ENCODE measurements around the gene IFT22. TPM values are rescaled to one million over a fixed set of nuclear protein-coding genes. Genes with fewer than 3 reads are reported as not detected.

Gene IFT22
- total and polyA plus RNA-seq, 10 donors: 5.5 to 11.0 (median 6.8) TPM

DNA sequence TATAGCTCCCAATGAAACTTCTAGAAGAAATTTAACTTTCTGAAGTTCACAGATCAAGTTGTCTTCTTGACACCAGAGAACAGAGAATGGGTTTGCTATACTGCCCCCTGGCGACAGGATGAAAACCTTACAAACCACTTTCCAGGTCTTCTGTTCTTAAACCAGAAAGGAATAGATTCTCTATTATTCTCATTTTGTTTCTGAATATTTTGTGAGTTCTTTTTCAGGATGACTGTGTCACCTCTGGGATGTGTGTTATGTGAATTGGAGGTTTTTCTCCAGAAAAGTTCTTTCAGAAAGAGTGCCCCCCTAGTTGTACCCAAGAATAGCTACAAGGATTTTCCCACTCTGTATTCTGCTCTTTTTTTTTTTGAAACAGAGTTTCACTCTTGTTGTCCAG is 6.3 kb downstream of the IFT22 start:
- H3K4me3 ChIP-seq: no peak overlapping the region
- H3K36me3 ChIP-seq: peaks cover 0 to 29% (median 3%) of the 10 kb centered on the region in 6 donors
- no peak overlapping the region for H3K27ac ChIP-seq
- 0 to 4% (median 2%) methylated on average over 1 of the region's 1 CpG for WGBS, 5 donors
- TF ChIP-seq POLR2A (IDR thresholded peaks at IDR 0.05): no peak
- TF ChIP-seq, protein P1, sequence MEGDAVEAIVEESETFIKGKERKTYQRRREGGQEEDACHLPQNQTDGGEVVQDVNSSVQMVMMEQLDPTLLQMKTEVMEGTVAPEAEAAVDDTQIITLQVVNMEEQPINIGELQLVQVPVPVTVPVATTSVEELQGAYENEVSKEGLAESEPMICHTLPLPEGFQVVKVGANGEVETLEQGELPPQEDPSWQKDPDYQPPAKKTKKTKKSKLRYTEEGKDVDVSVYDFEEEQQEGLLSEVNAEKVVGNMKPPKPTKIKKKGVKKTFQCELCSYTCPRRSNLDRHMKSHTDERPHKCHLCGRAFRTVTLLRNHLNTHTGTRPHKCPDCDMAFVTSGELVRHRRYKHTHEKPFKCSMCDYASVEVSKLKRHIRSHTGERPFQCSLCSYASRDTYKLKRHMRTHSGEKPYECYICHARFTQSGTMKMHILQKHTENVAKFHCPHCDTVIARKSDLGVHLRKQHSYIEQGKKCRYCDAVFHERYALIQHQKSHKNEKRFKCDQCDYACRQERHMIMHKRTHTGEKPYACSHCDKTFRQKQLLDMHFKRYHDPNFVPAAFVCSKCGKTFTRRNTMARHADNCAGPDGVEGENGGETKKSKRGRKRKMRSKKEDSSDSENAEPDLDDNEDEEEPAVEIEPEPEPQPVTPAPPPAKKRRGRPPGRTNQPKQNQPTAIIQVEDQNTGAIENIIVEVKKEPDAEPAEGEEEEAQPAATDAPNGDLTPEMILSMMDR (IDR thresholded peaks at IDR 0.05 in 8 of 11, conservative IDR thresholded peaks at IDR 0.05 in 3 of 11): peak in 9 of 11 experiments; percentile 7 to 67 (median 54)
- peaks cover 0 to 19% (median 14%) of the 10 kb centered on the region in 8 donors for H3K9me3 ChIP-seq
- DNase-seq: no peak
- no peaks in the 10 kb centered on the region for H3K27me3 ChIP-seq (replicated peaks in 1 of 7)
- intact Hi-C loops (cut with DNase I; ENCODE audit: low total_unique reads): no loop called here
- no peaks in the 10 kb centered on the region for H3K4me1 ChIP-seq

DNA sequence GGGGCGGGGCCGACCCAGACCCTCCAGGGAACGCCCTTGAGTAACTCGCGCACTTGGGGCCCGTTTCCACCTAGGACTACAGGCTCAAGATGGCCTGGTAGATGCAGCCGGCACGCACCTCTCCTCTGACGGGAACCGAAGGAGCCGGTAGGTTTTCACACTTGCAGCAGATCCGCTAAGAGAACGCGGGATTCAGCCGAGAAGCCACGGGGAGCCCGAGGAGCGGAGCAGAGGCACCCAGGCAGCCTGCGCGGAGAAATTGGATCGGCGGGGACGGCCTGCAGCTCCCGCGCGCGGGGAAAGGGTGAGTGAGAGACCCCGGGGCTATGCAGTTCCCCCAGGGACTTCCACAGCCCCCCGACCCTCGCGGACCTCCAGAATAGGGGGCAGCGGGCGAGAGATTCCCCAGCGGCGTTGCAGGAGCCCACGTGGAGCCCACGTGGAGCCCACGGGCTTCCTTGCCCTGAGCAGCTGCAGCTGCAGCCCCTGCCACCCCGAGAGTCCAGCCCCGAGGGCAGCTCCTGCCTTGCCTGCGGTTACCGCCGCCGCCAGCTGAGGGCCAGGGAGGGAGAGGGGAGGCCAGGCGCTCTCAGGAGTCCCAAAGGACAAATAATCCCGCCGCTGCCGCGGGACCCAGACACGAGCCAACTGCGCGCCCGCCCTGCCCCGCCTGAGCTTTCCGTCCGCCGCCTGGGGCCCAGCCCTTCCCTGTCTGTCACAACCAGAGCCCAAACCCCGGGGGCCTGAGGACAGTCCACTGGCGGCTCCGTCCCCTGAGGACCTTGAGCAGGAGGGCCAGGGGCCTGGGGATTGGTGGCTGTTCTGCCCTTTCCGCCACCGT is 13.1 kb downstream of the IFT22 start:
- no peak for TF ChIP-seq POLR2AphosphoS5 (IDR thresholded peaks at IDR 0.05)
- TF ChIP-seq, protein P1 (IDR thresholded peaks at IDR 0.05 in 8 of 11, conservative IDR thresholded peaks at IDR 0.05 in 3 of 11): no peak
- no peak for TF ChIP-seq POLR2A (IDR thresholded peaks at IDR 0.05)
- intact Hi-C loops (cut with DNase I; ENCODE audit: low total_unique reads): no loop called here
- no peak for DNase-seq
- peaks cover 0 to 50% (median 34%) of the 10 kb centered on the region in 8 donors for H3K9me3 ChIP-seq
- H3K27me3 ChIP-seq (replicated peaks in 1 of 7): peaks cover 0 to 65% (median 37%) of the 10 kb centered on the region in 7 donors
- H3K4me1 ChIP-seq: peaks cover 0 to 14% (median 11%) of the 10 kb centered on the region in 6 donors
- H3K27ac ChIP-seq: no peak overlapping the region
- 12 to 23% (median 14%) methylated on average over 14 to 62 of the region's 62 CpGs for WGBS, 5 donors
- peak overlapping the region; percentile 18 to 69 (median 35) for H3K4me3 ChIP-seq
- no peaks in the 10 kb centered on the region for H3K36me3 ChIP-seq

DNA sequence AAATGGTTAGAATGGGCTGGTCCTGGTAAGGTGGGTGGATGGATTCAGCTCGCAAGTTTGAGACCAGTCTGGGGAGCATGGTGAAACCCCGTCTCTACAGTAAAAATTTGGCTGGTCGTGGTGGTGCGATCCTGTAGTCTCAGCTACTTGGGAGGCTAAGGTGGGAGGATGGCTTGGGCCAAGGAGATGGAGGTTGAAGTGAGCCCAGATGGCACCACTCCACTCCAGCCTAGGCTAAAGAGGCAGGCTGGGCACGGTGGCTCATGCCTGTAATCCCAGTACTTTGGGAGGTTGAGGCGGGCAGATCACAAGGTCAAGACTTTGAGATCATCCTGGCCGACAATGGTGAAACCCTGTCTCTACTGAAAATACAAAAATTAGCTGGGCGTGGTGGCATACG is 15.3 kb downstream of the IFT22 start:
- TF ChIP-seq POLR2A (IDR thresholded peaks at IDR 0.05): no peak
- no peak for TF ChIP-seq POLR2AphosphoS5 (IDR thresholded peaks at IDR 0.05)
- TF ChIP-seq, protein P1 (IDR thresholded peaks at IDR 0.05 in 8 of 11, conservative IDR thresholded peaks at IDR 0.05 in 3 of 11): no peak
- intact Hi-C loops (cut with DNase I; ENCODE audit: low total_unique reads): no loop called here
- no peak for DNase-seq
- H3K27ac ChIP-seq: no peak overlapping the region
- no peak overlapping the region for H3K4me3 ChIP-seq
- peaks cover 0 to 63% (median 44%) of the 10 kb centered on the region in 8 donors for H3K9me3 ChIP-seq
- no peaks in the 10 kb centered on the region for H3K36me3 ChIP-seq
- peaks cover 0 to 23% (median 12%) of the 10 kb centered on the region in 6 donors for H3K4me1 ChIP-seq
- H3K27me3 ChIP-seq (replicated peaks in 1 of 7): peaks cover 6 to 87% (median 58%) of the 10 kb centered on the region in 7 donors
- 89 to 95% (median 94%) methylated on average over 9 of the region's 9 CpGs for WGBS, 5 donors

- no peak for TF ChIP-seq POLR2A (IDR thresholded peaks at IDR 0.05)
- 10 to 17% (median 13%) methylated on average over 27 to 40 of the region's 40 CpGs for WGBS, 5 donors
- H3K9me3 ChIP-seq: peaks cover 0 to 60% (median 41%) of the 10 kb centered on the region in 8 donors
- H3K36me3 ChIP-seq: peaks cover 0 to 5% (median 0%) of the 10 kb centered on the region in 6 donors
- intact Hi-C loops (cut with DNase I; ENCODE audit: low total_unique reads): no loop called here
- H3K4me1 ChIP-seq: peaks cover 0 to 24% (median 10%) of the 10 kb centered on the region in 6 donors
- no peak overlapping the region for H3K27ac ChIP-seq
- no peak for DNase-seq
- peak overlapping the region in 2 of 8 donors; percentile 4 to 28 for H3K4me3 ChIP-seq
- peaks cover 10 to 100% (median 79%) of the 10 kb centered on the region in 7 donors for H3K27me3 ChIP-seq (replicated peaks in 1 of 7)
These were observed 18.4 kb downstream of the IFT22 start for GRCh38 chr7:101303102-101303701.

Measured in spleen (tissue), 11 donors.